NCI-H1092 (cell line): ENCODE results near the gene CYB5D1.
A peak's percentile ranks its signal among the peaks of the same experiment; 100 is the strongest.
"Not testable (repeated sequence)": the region's sequence is repeated elsewhere in the genome, so short reads cannot be mapped to it uniquely, and the experiment has no call there.

ENCODE experiments used
- DNase-seq: peaks from one replicate; lab custom pipeline; 2025; lab: John Stamatoyannopoulos, UW

CYB5D1 gene, protein sequence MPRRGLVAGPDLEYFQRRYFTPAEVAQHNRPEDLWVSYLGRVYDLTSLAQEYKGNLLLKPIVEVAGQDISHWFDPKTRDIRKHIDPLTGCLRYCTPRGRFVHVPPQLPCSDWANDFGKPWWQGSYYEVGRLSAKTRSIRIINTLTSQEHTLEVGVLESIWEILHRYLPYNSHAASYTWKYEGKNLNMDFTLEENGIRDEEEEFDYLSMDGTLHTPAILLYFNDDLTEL

DNA sequence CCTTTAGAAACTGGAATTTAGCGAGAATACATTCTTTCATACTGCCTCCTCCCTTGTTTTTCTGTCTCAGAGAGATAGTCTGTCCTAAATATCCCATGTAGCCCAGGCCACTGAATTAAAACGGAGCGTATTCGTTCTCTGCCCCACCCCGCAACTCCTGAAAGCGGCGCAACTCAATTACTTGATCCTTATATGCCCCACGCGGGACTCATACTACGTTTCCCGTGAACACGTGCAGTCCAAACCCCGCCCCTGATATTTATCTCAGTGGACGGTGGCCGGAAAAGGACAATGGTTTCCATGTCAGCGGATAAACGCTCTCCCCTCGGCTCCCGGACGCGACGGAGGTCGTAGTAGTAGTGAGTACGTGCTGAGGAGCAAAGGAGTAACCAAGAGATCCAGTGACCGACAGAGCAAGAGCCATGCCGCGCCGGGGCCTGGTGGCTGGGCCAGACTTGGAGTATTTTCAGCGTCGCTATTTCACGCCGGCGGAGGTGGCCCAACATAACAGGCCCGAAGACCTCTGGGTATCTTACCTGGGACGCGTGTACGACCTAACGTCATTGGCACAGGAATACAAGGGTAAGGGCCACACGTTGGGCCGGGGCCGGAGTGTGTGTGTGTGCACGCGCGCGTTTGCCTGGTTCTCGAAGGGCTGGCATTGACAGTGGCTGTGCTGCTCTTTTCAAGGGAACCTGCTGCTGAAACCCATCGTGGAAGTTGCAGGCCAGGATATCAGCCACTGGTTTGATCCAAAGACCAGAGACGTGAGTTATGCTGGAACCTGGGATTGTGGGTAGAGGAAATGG lies at the start of gene CYB5D1:
Gene CYB5D1, plus strand, starts transcription at position 291 of the 809 bp plus-strand sequence. Its CDS starts 132 bp downstream, at position 423.
- DNase-seq, result peak; percentile 88

GRCh38 chr17:7809086-7809790 lies 48.6 kb upstream of the CYB5D1 start:
- DNase-seq, result no peak

DNA sequence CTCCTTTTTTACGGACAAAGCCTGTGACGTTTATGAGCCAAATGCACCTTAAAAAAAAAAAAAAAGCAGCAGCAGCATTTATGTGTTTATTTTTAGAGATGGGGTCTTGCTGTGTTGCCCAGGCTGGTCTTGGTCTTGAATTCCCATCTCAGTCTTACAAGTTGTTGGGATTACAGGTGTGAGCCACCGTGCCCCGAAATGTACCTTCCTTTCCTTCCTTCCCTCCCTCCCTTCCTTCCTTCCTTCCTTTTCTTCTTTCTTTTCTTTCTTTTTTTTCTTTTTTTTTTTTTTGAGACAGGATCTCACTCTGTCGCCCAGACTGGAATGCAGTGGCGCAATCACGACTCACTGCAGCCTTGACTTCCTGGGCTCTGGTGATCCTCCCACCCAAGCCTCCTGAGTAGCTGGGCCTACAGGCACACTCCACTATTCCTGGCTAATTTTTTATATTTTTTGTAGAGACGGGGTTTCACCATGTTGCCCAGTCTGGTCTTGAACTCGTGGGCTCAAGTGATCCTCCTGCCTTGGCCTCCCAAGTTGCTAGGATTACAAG lies 47.9 kb upstream of the CYB5D1 start:
- not testable (repeated sequence) for DNase-seq

DNA sequence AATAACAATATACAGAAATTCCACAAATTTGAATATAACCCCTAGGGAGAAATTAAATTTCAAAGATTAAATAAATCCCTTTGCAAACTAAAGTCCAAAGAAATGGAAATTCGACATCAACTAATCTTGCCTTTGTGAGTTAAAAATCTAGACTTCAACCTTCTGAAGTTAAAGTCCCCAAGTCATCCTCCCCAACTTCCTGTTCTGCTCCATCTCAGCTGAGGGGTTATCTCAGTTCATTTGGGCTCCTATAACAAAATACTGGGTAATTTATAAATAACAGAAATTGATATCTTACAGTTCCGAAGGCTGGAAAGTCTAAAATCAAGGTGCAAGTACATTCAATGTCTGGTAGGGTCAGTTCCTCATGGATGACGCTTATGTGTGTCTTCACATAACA lies 46.6 kb upstream of the CYB5D1 start:
- no peak for DNase-seq

GRCh38 chr17:7814969-7815368 lies 42.8 kb upstream of the CYB5D1 start:
- no peak for DNase-seq

- DNase-seq, result no peak
Measured at GRCh38 chr17:7816926-7817642, 40.7 kb upstream of the CYB5D1 start.

DNA sequence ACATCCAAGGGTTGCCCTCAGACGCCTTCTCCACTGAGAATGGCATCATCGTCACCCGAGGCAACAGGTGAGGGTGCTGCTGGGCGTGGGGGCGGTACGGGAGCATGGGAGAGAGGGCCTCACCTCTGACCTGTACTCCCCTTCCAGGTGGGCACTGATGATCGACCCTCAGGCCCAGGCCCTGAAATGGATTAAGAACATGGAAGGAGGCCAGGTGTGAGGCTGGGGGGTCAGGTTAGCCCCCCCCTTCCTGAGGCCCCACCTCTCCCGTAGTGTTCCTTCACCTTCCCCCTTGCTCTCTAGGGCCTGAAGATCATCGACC lies 40.2 kb upstream of the CYB5D1 start:
- no peak for DNase-seq

- DNase-seq, result no peak
Measured at GRCh38 chr17:7818026-7818425, 39.8 kb upstream of the CYB5D1 start.

- no peak for DNase-seq
Measured at GRCh38 chr17:7818746-7819645, 38.8 kb upstream of the CYB5D1 start.

DNA sequence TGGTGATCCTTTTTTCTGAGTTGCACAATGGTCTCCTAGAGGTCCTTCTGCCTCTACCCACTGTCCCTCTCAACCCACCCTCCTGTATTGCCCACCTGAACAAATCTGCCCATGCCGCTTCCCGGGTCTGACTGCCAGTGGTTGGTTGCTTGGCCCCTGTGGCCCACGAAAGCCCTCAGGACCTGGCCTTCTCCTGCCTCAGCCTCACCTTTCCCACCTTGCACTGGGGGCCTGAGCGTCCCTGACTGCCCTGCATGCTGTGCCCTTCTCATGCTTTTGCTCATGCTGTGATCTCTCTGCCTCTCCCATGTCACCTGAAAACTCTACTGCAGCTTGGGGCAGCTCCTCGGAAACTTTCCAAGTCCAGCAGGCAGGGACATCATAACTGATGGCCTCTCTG lies 37.6 kb upstream of the CYB5D1 start:
- DNase-seq, result no peak

DNA sequence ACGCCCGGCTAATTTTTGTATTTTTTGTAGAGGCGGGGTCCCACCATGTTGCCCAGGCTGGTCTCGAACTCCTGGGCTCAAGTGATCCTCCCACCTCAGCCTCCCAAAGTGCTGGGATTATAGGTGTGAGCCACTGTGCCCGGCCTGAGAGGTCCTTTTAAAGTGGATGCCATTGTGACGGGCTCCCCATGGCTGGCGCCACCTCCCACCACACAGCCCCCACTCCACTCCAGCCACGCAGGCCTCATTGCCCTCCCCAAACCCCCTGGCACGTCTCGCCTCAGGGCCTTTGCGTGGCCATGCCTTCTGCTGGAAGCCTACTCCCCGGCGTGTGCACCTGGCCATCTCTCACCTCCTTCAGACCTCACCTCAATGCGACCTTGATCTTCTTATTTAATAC lies 35.7 kb upstream of the CYB5D1 start:
- DNase-seq, result no peak

DNA sequence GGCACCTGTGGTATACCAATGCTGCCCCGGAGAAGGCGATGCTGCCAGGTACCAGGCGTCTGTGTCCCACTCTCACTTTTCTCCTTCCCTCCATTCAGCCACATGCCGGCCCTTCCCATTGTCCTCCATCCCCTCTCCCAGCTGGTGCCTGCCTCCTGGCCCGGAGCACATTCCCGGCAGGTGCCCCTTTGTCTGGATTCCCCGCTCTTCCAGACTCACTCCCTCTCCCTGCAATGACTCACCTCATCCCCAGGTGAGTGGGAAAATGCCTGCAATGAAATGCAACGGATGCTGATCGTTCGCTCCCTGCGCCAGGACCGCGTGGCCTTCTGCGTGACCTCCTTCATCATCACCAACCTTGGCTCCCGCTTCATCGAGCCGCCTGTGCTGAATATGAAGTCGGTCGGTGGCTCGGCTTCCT lies 34.2 kb upstream of the CYB5D1 start:
- no peak for DNase-seq

DNA sequence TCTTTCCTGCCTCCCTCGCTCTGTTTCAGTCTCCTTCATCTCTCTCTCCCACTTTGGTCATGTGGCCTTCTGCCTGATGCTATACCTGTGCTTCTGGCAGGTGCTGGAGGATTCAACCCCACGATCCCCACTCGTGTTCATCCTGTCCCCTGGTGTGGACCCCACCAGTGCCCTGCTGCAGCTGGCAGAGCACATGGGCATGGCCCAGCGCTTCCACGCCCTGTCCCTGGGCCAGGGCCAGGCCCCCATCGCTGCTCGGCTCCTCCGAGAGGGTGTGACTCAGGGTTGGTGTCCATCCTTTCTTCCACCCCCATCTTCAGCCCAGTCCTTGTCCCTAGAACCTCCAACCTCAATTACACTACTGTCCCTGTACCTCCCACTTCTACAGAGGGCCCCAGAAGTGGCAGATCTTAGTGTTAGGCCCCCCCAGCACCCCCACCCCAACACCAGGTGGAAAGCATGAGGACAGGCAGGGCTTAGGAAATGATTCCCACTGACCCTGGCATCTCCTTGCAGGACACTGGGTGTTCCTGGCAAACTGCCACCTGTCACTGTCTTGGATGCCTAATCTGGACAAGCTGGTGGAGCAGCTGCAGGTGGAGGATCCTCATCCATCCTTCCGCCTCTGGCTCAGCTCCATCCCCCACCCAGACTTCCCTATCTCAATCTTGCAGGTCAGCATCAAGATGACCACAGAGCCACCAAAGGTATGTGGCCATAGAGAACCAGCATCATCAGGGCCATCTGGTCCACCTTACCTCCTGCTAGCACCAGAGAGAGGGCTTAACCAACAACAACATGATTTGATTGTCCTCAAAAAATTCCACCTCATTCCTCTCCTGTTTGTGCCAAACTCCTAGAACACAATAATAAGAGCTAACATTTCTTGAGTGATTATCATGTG lies 33.5 kb upstream of the CYB5D1 start:
- DNase-seq, result no peak

DNA sequence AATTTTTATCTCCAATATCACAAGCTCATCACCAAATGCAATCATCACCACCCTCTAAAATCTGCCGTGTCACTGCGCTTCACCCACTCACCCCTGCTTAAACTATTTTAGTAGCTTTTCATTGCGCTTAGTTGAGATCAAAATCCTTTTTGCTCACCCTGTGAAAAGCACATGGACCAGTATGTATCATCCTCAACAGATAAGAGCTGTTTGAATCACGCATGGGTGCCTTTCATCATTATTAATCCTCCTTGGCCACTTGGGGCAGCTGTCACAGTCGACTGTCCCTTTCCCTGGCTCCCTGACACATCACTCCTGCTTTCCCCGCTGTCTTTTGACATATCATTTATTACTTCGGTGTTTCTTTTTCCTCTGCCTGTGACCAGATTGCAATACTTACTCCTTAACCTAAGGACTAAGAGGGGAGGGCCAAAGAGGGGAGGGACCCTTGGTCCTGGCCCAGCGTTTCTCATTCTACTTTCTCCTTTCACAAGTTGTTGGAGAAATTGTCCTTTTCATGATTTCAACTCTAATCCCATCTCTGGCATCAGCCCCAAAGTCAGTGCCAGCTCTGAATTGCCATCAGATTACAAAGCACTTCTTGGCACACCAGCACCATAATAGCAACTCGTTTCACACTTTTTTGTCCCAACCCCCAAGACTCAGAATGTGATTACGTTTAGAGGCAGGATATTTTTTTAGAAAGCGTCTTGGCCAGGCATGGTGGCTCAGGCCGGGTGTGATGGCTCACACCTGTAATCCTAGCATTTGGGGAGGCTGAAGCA lies 32.4 kb upstream of the CYB5D1 start:
- DNase-seq, result no peak

GRCh38 chr17:7830616-7831015 lies 27.2 kb upstream of the CYB5D1 start:
- DNase-seq, result no peak

DNA sequence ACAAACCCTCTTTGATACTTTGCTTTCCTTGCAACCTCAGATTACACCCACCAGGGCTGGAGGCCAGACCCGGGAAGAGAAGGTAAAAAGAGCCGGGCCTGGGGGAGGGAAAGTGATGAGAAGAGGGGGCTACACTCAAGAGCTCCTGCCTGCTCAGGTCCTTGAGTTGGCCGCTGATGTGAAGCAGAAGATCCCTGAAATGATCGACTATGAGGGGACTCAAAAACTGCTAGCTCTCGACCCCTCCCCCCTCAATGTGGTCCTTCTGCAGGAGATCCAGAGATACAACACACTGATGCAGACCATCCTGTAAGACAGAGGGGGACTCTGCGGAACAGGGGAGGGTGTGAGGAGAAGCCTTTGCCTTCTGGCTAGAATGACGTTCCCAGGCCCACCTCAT lies 26.6 kb upstream of the CYB5D1 start:
- DNase-seq, result no peak

GRCh38 chr17:7832431-7832830 lies 25.4 kb upstream of the CYB5D1 start:
- DNase-seq, result no peak

- no peak for DNase-seq
Measured at GRCh38 chr17:7833011-7833794, 24.6 kb upstream of the CYB5D1 start.
